Parathyroid adenoma (tissue), 2 donors: ENCODE data around the gene PRR4.

ENCODE experiments used
- H2AFZ ChIP-seq: fragments of 300-600 bp; sonication (generic); one replicate; pipeline ENCODE4 v1.7.0; 2017; ENCODE audit warnings: antibody characterized with exemption, mild to moderate bottlenecking
- H3K27ac ChIP-seq: fragments of 300-600 bp; sonication (generic); one replicate; pipeline ENCODE4 v1.7.0; 2017
- H3K27me3 ChIP-seq: fragments of 300-600 bp; sonication (generic); one replicate; pipeline ENCODE4 v1.7.0; 2017; ENCODE audit warnings: low read length; ENCODE audit not compliant: control insufficient read depth, insufficient read depth
- H3K36me3 ChIP-seq: fragments of 300-600 bp; sonication (generic); one replicate; pipeline ENCODE4 v1.7.0; 2017; ENCODE audit warnings: low read length; ENCODE audit not compliant: control insufficient read depth, insufficient read depth
- H3K4me1 ChIP-seq: fragments of 300-600 bp; sonication (generic); one replicate; pipeline ENCODE4 v1.7.0; 2017; ENCODE audit warnings: control low read depth
- H3K4me2 ChIP-seq: fragments of 300-600 bp; sonication (generic); one replicate; pipeline ENCODE4 v1.7.0; 2017; ENCODE audit warnings: low read length
- H3K4me3 ChIP-seq: fragments of 300-600 bp; sonication (generic); one replicate; pipeline ENCODE4 v1.7.0; 2017; ENCODE audit warnings: low read depth, low read length
- H3K79me2 ChIP-seq: fragments of 300-600 bp; sonication (generic); one replicate; pipeline ENCODE4 v1.7.0; 2017; ENCODE audit warnings: control low read depth
- H3K9ac ChIP-seq: fragments of 300-600 bp; sonication (generic); one replicate; pipeline ENCODE4 v1.7.0; 2017; ENCODE audit warnings: mild to moderate bottlenecking
- H3K9me3 ChIP-seq: fragments of 300-600 bp; sonication (generic); one replicate; pipeline ENCODE4 v1.7.0; 2017; ENCODE audit warnings: low read length; ENCODE audit not compliant: control insufficient read depth
- CTCF ChIP-seq: fragments of 300-600 bp; sonication (generic); IDR thresholded peaks from one replicate; pipeline ENCODE4 v1.7.0; 2017; ENCODE audit warnings: antibody characterized with exemption, mild to moderate bottlenecking
- donor health status: primary hyperparathyroidism.

The PRR4 gene

GRCh38 chr12:10853776-10854175, 4.5 kb upstream of the PRR4 start:
- Histone ChIP-seq H2AFZ (no peak overlapping the region), H3K27ac (no peak overlapping the region), H3K79me2 (peaks cover 11% of the 10 kb centered on the region), H3K36me3 (no peaks in the 10 kb centered on the region), H3K9ac (no peak overlapping the region), H3K9me3 (no peaks in the 10 kb centered on the region), H3K4me1 (peaks cover 3% of the 10 kb centered on the region), H3K4me2 (no peak overlapping the region), H3K4me3 (no peak overlapping the region), H3K27me3 (no peaks in the 10 kb centered on the region)
- TF ChIP-seq CTCF = no peak

GRCh38 chr12:10851243-10851858, 2.1 kb upstream of the PRR4 start:
- H3K4me1 ChIP-seq = peaks cover 3% of the 10 kb centered on the region
- TF ChIP-seq CTCF = no peak

GRCh38 chr12:10847744-10848143, 1.5 kb downstream of the PRR4 start:
- no peak overlapping the region for H2AFZ ChIP-seq
- no peaks in the 10 kb centered on the region for H3K27me3 ChIP-seq
- no peak overlapping the region for H3K4me2 ChIP-seq
- H3K79me2 ChIP-seq = no peaks in the 10 kb centered on the region
- no peak overlapping the region for H3K27ac ChIP-seq
- TF ChIP-seq CTCF = no peak
- H3K9ac ChIP-seq = no peak overlapping the region
- no peaks in the 10 kb centered on the region for H3K9me3 ChIP-seq
- no peak overlapping the region for H3K4me3 ChIP-seq
- H3K4me1 ChIP-seq = peaks cover 3% of the 10 kb centered on the region
- no peaks in the 10 kb centered on the region for H3K36me3 ChIP-seq

More at GRCh38 chr12:10851243-10851858, 2.1 kb upstream of the PRR4 start:
- Histone ChIP-seq H3K4me3 (no peak overlapping the region), H2AFZ (no peak overlapping the region), H3K27ac (no peak overlapping the region), H3K27me3 (no peaks in the 10 kb centered on the region), H3K4me2 (no peak overlapping the region), H3K9ac (no peak overlapping the region), H3K79me2 (peaks cover 8% of the 10 kb centered on the region), H3K9me3 (no peaks in the 10 kb centered on the region), H3K36me3 (no peaks in the 10 kb centered on the region)

- Histone ChIP-seq H3K27me3 (no peaks in the 10 kb centered on the region), H3K9ac (no peak overlapping the region), H3K27ac (no peak overlapping the region), H3K4me2 (no peak overlapping the region), H2AFZ (no peak overlapping the region), H3K79me2 (no peaks in the 10 kb centered on the region), H3K4me1 (no peaks in the 10 kb centered on the region), H3K4me3 (no peak overlapping the region), H3K36me3 (no peaks in the 10 kb centered on the region), H3K9me3 (no peaks in the 10 kb centered on the region)
- TF ChIP-seq CTCF = no peak
Measured at GRCh38 chr12:10842862-10843261, 6.4 kb downstream of the PRR4 start.

GRCh38 chr12:10838461-10838860, 10.8 kb downstream of the PRR4 start:
- no peak overlapping the region for H3K9ac ChIP-seq
- no peaks in the 10 kb centered on the region for H3K36me3 ChIP-seq
- H3K9me3 ChIP-seq = no peaks in the 10 kb centered on the region
- no peaks in the 10 kb centered on the region for H3K4me1 ChIP-seq
- TF ChIP-seq CTCF = no peak
- no peak overlapping the region for H2AFZ ChIP-seq
- H3K4me3 ChIP-seq = no peak overlapping the region
- H3K27me3 ChIP-seq = no peaks in the 10 kb centered on the region
- no peak overlapping the region for H3K27ac ChIP-seq
- H3K79me2 ChIP-seq = no peaks in the 10 kb centered on the region
- H3K4me2 ChIP-seq = no peak overlapping the region
